ENCODE measurements around the gene FAM90A1.
"Not testable (repeated sequence)": the region's sequence is repeated elsewhere in the genome, so short reads cannot be mapped to it uniquely, and the experiment has no call there.

FAM90A1 gene

GRCh38 chr12:8226992-8227731 lies at the start of gene FAM90A1:
FAM90A1 (minus strand) TSS chr12:8227618; CDS start chr12:8224832, 2,786 bp downstream.
- DNase-seq, result peak; percentile 2

DNA sequence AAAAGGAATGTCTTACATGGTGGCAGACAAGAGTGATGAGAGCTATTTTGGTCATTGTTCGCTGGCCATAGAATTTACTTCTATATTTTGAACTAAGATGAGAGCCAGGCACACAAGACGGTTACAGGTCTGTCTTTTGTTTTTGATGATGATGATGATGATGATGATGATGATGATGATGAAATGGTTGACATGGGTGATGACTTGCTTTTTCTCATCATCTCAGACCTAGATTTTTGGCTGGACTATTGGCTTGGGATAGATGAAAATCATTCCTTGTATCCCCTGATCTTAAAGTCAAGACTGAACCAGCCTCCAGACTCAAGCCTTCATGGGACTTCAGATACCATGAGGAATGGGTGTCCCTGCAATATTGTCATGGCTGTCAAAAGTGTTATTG lies 49.0 kb upstream of the FAM90A1 start:
- DNase-seq, result not testable (repeated sequence)

- peak; percentile 84 for DNase-seq
Observed at GRCh38 chr12:8266706-8267105, 39.3 kb upstream of the FAM90A1 start.

GRCh38 chr12:8264236-8264635 lies 36.8 kb upstream of the FAM90A1 start:
- not testable (repeated sequence) for DNase-seq

DNA sequence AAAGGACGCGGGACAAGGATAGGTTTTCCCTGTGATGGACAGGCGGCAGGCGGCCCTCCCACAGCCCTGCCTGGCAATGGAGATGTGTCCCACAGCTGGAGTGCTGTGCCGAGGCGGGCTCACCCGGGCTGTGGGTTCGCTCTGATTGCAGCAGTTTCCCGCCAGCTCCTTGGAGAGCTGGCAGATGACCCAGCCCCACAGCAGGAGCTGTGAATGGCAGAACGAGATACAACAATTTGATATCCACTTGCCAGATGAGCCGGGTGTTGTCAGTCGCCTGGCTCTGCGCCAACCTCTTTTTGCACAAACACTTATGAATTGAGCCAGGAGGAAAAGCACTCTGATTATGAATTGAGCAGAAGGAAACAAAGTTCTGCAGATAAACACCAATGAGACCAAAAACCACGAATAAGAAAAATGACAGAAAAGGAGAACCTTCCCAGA lies 33.7 kb upstream of the FAM90A1 start:
- DNase-seq, result not testable (repeated sequence)

DNA sequence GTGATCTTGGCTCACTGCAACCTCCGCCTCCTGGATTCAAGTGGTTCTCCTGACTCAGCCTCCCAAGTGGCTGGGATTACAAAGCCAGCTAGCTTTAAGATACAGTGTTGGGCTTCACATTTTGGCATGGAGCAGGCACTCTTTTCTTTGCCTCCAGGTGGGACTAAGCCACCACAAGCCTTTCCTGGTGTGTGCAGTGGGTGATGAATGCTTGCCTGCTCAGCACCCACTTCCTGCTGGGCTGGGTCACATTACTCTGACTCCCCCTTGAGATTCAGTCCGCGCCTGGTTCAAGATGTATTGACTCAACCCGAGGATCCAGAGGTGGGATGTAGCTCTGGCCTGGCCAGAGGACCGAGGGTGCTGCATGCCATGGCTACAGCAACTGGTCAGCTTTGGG lies 28.9 kb upstream of the FAM90A1 start:
- DNase-seq, result not testable (repeated sequence)

- DNase-seq, result not testable (repeated sequence)
Observed at GRCh38 chr12:8254705-8255104, 27.3 kb upstream of the FAM90A1 start.

DNA sequence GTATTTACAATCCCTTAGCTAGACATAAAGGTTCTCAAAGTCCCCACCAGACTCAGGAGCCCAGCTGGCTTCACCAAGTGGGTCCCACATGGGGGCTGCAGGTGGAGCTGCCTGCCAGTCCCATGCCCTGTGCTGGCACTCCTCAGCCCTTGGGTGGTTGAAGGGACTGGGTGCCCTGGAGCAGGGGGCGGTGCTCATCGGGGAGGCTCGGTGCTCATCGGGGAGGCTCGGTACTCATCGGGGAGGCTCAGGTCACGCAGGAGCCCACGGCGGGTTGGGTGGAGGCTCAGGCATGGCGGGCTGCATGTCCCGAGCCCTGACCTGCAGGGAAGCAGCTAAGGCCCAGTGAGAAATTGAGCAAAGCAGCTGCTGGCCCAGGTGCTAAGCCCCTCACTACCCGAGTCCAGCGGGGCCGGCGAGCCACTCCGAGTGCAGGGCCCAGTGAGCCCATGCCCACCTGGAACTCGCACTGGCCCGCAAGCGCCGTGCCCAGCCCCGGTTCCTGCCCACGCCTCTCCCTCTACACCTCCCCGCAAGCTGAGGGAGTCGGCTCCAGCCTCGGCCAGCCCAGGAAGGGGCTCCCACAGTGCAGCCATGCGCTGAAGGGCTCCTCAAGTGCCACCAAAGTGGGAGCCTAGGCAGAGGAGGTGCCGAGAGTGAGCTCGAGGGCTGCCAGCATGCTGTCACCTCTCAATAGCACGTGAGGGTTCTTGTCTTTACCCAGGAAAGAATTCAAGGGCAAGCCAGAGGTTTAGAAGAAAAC lies 24.8 kb upstream of the FAM90A1 start:
- DNase-seq, result not testable (repeated sequence)

DNA sequence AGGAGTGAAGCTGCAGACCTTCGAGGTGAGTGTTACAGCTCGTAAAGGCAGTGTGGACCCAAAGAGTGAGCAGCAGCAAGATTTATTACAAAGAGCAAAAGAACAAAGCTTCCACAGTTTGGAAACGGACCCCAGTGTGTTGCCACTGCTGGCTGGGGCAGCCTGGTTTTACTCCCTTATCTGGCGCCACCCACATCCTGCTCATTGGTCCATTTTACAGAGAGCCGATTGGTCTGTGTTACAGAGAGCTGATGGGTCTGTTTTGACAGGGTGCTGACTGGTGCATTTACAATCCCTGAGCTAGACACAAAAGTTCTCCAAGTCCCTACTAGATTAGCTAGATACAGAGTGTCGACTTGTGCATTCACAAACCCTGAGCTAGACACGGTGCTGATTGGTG lies 24.2 kb upstream of the FAM90A1 start:
- not testable (repeated sequence) for DNase-seq

DNA sequence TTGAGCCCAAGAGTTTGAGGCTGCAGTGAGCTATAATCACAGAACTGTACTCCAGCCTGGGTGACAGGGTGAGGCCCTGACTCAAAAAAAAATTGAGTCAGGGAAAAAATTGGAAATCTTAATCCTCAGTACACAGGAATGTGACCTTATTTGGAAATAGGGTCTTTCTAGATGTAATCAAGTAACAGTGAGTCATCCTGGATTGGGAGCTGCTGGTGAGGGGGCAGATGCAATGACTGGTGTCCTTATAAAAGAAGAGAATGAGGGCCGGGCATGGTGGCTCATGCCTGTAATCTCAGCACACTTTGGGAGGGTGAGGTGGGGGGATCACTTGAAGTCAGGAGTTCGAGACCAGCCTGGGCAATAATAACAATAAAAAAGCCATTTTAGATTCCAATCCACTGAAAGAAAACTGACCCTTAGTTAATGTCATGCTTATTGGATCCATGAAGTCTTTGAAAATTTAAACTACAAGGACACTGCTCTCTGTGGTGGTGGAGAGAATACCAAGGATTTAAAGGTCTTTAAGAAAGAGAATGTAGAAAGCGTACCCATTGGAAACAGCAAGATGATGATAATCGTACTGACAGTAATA lies 19.6 kb upstream of the FAM90A1 start:
- DNase-seq, result peak; percentile 50

GRCh38 chr12:8243682-8244161 lies 16.3 kb upstream of the FAM90A1 start:
- peak; percentile 16 for DNase-seq

- peak; percentile 92 for DNase-seq
Observed at GRCh38 chr12:8242880-8243681, 15.7 kb upstream of the FAM90A1 start.

DNA sequence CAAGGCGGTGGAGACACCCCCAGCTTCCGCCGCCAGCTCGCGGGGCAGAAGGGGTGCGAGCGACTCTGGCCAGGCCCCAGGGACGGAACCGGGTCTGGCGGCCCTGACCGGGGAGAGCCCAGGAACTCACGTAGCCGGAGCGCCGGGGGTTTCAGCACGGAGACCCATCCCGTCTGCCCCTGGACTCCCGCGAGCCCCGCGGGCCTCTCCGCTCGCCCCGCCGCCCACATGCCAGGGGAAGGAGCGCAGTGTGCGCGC lies 15.1 kb upstream of the FAM90A1 start:
- not testable (repeated sequence) for DNase-seq

- peak; percentile 15 for DNase-seq
Observed at GRCh38 chr12:8241917-8242621, 14.7 kb upstream of the FAM90A1 start.

DNA sequence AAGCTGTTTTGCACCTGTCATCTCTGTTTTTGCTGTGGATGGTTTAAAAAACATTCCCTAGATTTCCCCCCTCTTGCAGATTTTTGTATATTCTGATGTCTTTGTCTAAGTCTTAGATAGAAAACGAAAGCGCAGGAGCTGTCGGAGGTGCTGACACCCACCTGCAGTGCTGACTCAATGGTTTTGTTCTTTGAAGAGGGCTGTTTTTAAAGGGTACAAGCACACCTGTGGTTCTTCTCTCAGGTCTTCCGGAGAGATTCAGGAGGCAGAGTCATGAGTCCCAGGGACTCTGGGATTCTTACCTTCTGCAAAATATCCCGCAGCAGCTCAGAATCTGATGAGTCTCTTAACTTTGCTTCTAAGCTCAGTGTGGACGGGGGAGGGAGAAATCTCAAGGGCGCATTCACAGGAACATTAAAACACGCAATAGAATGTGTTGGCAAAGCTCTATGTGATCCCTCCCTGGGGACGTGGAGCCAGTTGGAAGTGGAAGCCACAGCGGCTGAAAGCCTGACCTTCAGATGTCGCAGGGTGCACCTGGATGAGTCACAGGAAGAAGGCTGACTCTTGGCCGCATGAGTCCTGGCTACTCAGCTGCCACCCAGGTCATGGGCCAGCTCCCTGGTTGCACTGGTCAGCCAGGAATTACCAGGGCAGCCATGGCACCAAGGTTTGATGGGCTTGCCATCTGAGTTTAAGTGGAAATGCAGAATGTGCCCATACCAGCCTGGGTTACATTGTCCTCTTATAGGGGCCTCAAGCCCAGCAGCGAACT lies 13.1 kb upstream of the FAM90A1 start:
- not testable (repeated sequence) for DNase-seq

- not testable (repeated sequence) for DNase-seq
Observed at GRCh38 chr12:8237031-8237430, 9.6 kb upstream of the FAM90A1 start.

- not testable (repeated sequence) for DNase-seq
Observed at GRCh38 chr12:8235316-8236157, 8.1 kb upstream of the FAM90A1 start.

- DNase-seq, result not testable (repeated sequence)
Observed at GRCh38 chr12:8234746-8235145, 7.3 kb upstream of the FAM90A1 start.

- DNase-seq, result not testable (repeated sequence)
Observed at GRCh38 chr12:8233935-8234495, 6.6 kb upstream of the FAM90A1 start.

GRCh38 chr12:8233300-8233855 lies 6.0 kb upstream of the FAM90A1 start:
- not testable (repeated sequence) for DNase-seq

All from inflammatory macrophage treated with lipopolysaccharide for 4 hours (primary cell).